ENCODE measurements around the gene IFITM1. TPM values are rescaled to one million over a fixed set of nuclear protein-coding genes. Genes with fewer than 3 reads are reported as not detected.
"Not testable (repeated sequence)": the region's sequence is repeated elsewhere in the genome, so short reads cannot be mapped to it uniquely, and the experiment has no call there.

IFITM1 gene
- total RNA-seq, 1 donor from 2014 or later: 344 TPM

GRCh38 chr11:317668-318404 lies 4.0 kb downstream of the IFITM1 start:
- ATAC-seq; intact Hi-C loops (cut with DNase I): not testable (repeated sequence)
- peak; percentile 59 for DNase-seq (ENCODE audit: low spot score)

GRCh38 chr11:318405-319120 lies 4.7 kb downstream of the IFITM1 start:
- intact Hi-C loops (cut with DNase I): not testable (repeated sequence)
- peak; percentile 69 for DNase-seq (ENCODE audit: low spot score)
- peak; percentile 33 for ATAC-seq

GRCh38 chr11:319121-319887 lies 5.5 kb downstream of the IFITM1 start:
- ATAC-seq: peak; percentile 41
- peak; percentile 67 for DNase-seq (ENCODE audit: low spot score)
- intact Hi-C loops (cut with DNase I): not testable (repeated sequence)

- DNase-seq (ENCODE audit: low spot score) (peak; percentile 44), ATAC-seq (peak; percentile 20)
- intact Hi-C loops (cut with DNase I): not testable (repeated sequence)
Measured at GRCh38 chr11:319888-320273, 6.0 kb downstream of the IFITM1 start.

GRCh38 chr11:324156-324555 lies 10.3 kb downstream of the IFITM1 start:
- intact Hi-C loops (cut with DNase I): no loop called here
- DNase-seq (ENCODE audit: low spot score) (peak; percentile 58), ATAC-seq (no peak)

GRCh38 chr11:324593-325517 lies 11.0 kb downstream of the IFITM1 start:
- intact Hi-C loops (cut with DNase I); ATAC-seq: not testable (repeated sequence)
- peak; percentile 64 for DNase-seq (ENCODE audit: low spot score)

GRCh38 chr11:325796-326591 lies 12.2 kb downstream of the IFITM1 start:
- intact Hi-C loops (cut with DNase I): no loop called here
- DNase-seq (ENCODE audit: low spot score) (peak; percentile 65), ATAC-seq (no peak)

- no peak for DNase-seq (ENCODE audit: low spot score)
- ATAC-seq: no peak
Measured at GRCh38 chr11:326592-326841, 12.7 kb downstream of the IFITM1 start.

GRCh38 chr11:326842-327580 lies 13.2 kb downstream of the IFITM1 start:
- ATAC-seq (peak; percentile 89), DNase-seq (ENCODE audit: low spot score) (peak; percentile 91)
- intact Hi-C loops (cut with DNase I): no loop called here

More at GRCh38 chr11:326592-326841, 12.7 kb downstream of the IFITM1 start:
- intact Hi-C loops (cut with DNase I): no loop called here

- DNase-seq (ENCODE audit: low spot score): no peak
- intact Hi-C loops (cut with DNase I): no loop called here
- no peak for ATAC-seq
Measured at GRCh38 chr11:327581-327923, 13.7 kb downstream of the IFITM1 start.

GRCh38 chr11:328012-328411 lies 14.2 kb downstream of the IFITM1 start:
- no peak for ATAC-seq
- DNase-seq (ENCODE audit: low spot score): peak; percentile 52
- intact Hi-C loops (cut with DNase I): no loop called here

- intact Hi-C loops (cut with DNase I); ATAC-seq: not testable (repeated sequence)
- peak; percentile 45 for DNase-seq (ENCODE audit: low spot score)
Measured at GRCh38 chr11:328516-329100, 14.8 kb downstream of the IFITM1 start.

- DNase-seq (ENCODE audit: low spot score) (no peak), ATAC-seq (no peak)
- intact Hi-C loops (cut with DNase I): no loop called here
Measured at GRCh38 chr11:329886-330253, 16.0 kb downstream of the IFITM1 start.

GRCh38 chr11:330307-330693 lies 16.5 kb downstream of the IFITM1 start:
- intact Hi-C loops (cut with DNase I): no loop called here
- DNase-seq (ENCODE audit: low spot score) (peak; percentile 51), ATAC-seq (no peak)

GRCh38 chr11:330694-331357 lies 17.0 kb downstream of the IFITM1 start:
- ATAC-seq: no peak
- intact Hi-C loops (cut with DNase I): no loop called here
- DNase-seq (ENCODE audit: low spot score): peak; percentile 58

- peak; percentile 53 for DNase-seq (ENCODE audit: low spot score)
- intact Hi-C loops (cut with DNase I): no loop called here
- no peak for ATAC-seq
Measured at GRCh38 chr11:331358-332060, 17.7 kb downstream of the IFITM1 start.

Data from sciatic nerve (tissue), 2 donors.